Neutrophil (primary cell): ENCODE data around the gene MBD5.

Experiments used
- H3K27ac ChIP-seq: fragments of 200-600 bp; sonication (generic); 2 replicates; pipeline ENCODE4 v1.5.1; 2016; ENCODE audit warnings: mild to moderate bottlenecking, moderate library complexity
- H3K27me3 ChIP-seq: fragments of 200-600 bp; sonication (generic); 2 replicates; pipeline ENCODE4 v1.6.0; 2016; ENCODE audit warnings: mild to moderate bottlenecking
- H3K36me3 ChIP-seq: fragments of 200-600 bp; sonication (generic); 2 replicates; pipeline ENCODE4 v1.5.1; 2017
- H3K4me1 ChIP-seq, 2 experiments: fragments of 200-600 bp in 1 of 2; sonication (generic) in 1 of 2; 1 replicate in 1 of 2; 2 replicates in 1 of 2; pipeline versions ENCODE4 v1.5.1 to v1.6.1; 2013 to 2016; ENCODE audit warnings: low read depth in 1 of 2, low read length in 1 of 2, mild to moderate bottlenecking in 1 of 2, moderate library complexity in 1 of 2; ENCODE audit not compliant: control insufficient read depth in 1 of 2, insufficient read depth in 1 of 2
- H3K4me3 ChIP-seq, 2 experiments: fragments of 200-600 bp in 1 of 2; sonication (generic) in 1 of 2; 1 replicate in 1 of 2; 2 replicates in 1 of 2; pipeline ENCODE4 v1.5.1; 2013 to 2016; ENCODE audit warnings: low read depth in 1 of 2, low read length in 1 of 2, mild to moderate bottlenecking in 1 of 2, moderate library complexity in 1 of 2
- H3K9me3 ChIP-seq: fragments of 200-600 bp; sonication (generic); 2 replicates; pipeline ENCODE4 v1.5.1; 2016
- CTCF ChIP-seq: fragments of 200-600 bp; sonication (generic); IDR thresholded peaks from 2 replicates; pipeline ENCODE4 v1.5.1; 2016; ENCODE audit warnings: antibody characterized with exemption

MBD5 gene

GRCh38 chr2:148110184-148110583, 89.3 kb downstream of the MBD5 start:
- no peaks in the 10 kb centered on the region for H3K36me3 ChIP-seq
- H3K27ac ChIP-seq = no peak overlapping the region
- no peak for TF ChIP-seq CTCF
- no peaks in the 10 kb centered on the region for H3K4me1 ChIP-seq
- H3K9me3 ChIP-seq = no peaks in the 10 kb centered on the region
- H3K27me3 ChIP-seq = no peaks in the 10 kb centered on the region
- H3K4me3 ChIP-seq = no peak overlapping the region

GRCh38 chr2:148122788-148123187, 101.9 kb downstream of the MBD5 start:
- TF ChIP-seq CTCF = no peak
- Histone ChIP-seq H3K4me1 (no peaks in the 10 kb centered on the region), H3K9me3 (no peaks in the 10 kb centered on the region), H3K27ac (no peak overlapping the region), H3K36me3 (no peaks in the 10 kb centered on the region), H3K27me3 (no peaks in the 10 kb centered on the region), H3K4me3 (no peak overlapping the region)

- no peaks in the 10 kb centered on the region for H3K4me1 ChIP-seq
- no peaks in the 10 kb centered on the region for H3K9me3 ChIP-seq
Measured at GRCh38 chr2:148124271-148124670, 103.4 kb downstream of the MBD5 start.

GRCh38 chr2:148130581-148130980, 109.7 kb downstream of the MBD5 start:
- TF ChIP-seq CTCF = no peak
- H3K4me1 ChIP-seq = no peaks in the 10 kb centered on the region
- no peaks in the 10 kb centered on the region for H3K36me3 ChIP-seq
- no peaks in the 10 kb centered on the region for H3K9me3 ChIP-seq
- H3K4me3 ChIP-seq = no peak overlapping the region
- no peaks in the 10 kb centered on the region for H3K27me3 ChIP-seq
- no peak overlapping the region for H3K27ac ChIP-seq

More at GRCh38 chr2:148124271-148124670, 103.4 kb downstream of the MBD5 start:
- no peak for TF ChIP-seq CTCF
- Histone ChIP-seq H3K27ac (no peak overlapping the region), H3K4me3 (no peak overlapping the region), H3K36me3 (no peaks in the 10 kb centered on the region), H3K27me3 (no peaks in the 10 kb centered on the region)

GRCh38 chr2:148132412-148132811, 111.5 kb downstream of the MBD5 start:
- no peaks in the 10 kb centered on the region for H3K27me3 ChIP-seq
- H3K36me3 ChIP-seq = no peaks in the 10 kb centered on the region
- H3K9me3 ChIP-seq = no peaks in the 10 kb centered on the region
- no peaks in the 10 kb centered on the region for H3K4me1 ChIP-seq
- H3K4me3 ChIP-seq = no peak overlapping the region
- H3K27ac ChIP-seq = no peak overlapping the region
- TF ChIP-seq CTCF = no peak

- Histone ChIP-seq H3K4me3 (no peak overlapping the region), H3K4me1 (no peaks in the 10 kb centered on the region), H3K27me3 (no peaks in the 10 kb centered on the region), H3K27ac (no peak overlapping the region), H3K36me3 (no peaks in the 10 kb centered on the region), H3K9me3 (no peaks in the 10 kb centered on the region)
- no peak for TF ChIP-seq CTCF
Measured at GRCh38 chr2:148135705-148136104, 114.8 kb downstream of the MBD5 start.
